Non-pigmented ciliary epithelial cell (primary cell): ENCODE measurements around the gene MRPL16.
A peak's percentile ranks its signal among the peaks of the same experiment; 100 is the strongest.
"Not testable (repeated sequence)": the region's sequence is repeated elsewhere in the genome, so short reads cannot be mapped to it uniquely, and the experiment has no call there.

Experiments used
- DNase-seq: peaks from one replicate; pipeline ENCODE4 v3.0.0-alpha.2; 2010; ENCODE audit warnings: low read depth

Gene MRPL16

DNA sequence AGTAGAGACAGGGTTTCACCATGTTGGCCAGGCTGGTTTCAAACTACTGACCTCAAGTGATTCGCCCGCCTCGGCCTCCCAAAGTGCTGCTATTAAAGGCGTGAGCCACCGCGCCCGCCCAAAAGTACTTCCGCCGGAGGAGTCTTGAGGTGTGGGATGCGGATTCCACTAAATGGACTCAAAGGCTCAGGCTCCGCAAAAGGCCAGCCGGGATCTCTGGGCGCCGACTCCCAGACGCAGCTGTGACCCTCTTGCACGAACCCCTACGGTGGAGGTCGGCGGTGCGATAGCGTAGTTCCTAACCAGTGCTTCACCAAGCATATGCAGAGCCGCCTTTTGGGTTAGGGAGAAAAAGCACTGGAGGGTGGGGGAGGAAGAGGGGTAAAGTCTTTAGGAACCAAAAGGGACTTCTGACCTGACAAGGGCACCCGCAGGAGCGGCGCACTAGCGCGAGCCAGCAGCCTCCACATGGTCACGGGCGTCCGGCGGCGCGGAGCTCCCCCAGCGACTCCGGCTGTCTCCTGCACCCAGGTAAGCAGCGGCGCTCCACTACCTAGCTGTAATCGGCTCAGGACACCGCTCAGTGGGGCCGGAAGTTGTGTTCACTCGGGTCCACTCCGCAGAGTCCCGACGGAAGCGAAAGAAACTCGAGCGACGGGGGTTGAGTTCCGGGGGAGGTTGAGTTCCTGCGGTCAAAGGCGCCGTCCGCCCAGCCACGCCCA lies at the start of gene MRPL16:
TSS of gene MRPL16 (minus strand) at position 590 of the 722 bp plus-strand sequence. CDS start at position 470, 120 bp downstream.
- peak; percentile 58 for DNase-seq

DNA sequence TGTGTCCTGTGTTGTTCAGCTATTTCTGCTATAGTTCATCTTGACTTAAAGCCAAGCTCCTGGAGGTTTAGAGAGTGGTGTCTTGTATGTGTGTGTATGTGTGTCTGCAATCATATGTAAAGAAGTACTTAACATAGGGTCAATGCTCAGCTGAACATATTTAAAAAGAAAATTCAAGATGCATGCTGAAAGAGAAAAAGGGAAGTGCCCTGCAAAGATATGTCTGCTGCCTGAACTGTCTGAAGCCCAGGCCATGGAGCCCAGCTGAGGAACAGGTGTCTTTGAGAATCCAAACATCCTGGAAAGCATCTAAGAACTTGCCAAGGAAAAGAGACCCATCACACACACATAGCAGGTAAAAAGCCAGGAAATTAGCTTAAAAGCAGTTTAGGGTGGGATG lies 49.1 kb upstream of the MRPL16 start:
- DNase-seq = no peak

DNA sequence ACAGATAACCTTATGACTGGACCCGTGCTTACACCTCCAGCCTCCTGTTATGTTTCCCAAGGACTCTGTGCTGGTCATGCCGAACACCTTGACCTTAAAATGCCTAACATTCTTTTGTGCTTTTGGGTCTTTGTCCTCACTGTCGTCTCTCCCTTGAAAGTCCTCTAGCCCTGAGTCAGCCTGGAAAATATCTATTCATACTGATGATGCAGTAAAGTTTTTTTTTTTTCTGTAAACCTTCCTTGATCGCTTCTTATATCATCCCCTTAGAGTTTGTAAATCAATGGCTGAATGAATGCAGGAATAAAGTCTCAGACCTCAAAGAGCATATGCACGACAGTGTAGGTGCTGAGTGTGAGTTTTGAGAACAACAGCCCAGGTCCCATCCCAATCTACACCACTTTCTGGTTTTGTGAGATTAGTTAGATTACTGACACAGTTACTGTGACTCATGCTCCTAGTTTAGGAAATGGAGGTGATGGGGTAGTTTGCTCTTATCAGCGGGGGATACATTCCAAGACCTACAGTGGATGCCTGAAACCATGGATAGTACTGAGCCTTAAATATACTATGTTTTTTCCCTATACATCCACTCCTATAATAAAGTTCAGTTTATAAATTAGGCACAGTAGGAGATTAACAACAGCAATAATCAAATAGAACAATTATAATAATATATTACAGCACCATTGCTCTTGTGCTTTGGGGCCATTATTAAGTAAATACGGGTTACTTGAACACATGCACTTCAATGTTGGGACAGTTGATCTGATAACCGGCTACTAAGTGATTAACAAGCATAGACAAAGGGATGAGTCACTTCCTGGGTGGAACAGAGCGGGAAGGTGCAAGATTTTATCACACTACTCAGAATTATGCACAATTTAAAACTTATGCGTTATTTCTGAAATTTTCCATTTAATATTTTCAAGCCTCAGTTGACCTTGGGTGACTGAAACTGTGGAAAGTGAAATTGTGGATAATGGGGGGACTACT lies 47.2 kb upstream of the MRPL16 start:
- no peak for DNase-seq

DNA sequence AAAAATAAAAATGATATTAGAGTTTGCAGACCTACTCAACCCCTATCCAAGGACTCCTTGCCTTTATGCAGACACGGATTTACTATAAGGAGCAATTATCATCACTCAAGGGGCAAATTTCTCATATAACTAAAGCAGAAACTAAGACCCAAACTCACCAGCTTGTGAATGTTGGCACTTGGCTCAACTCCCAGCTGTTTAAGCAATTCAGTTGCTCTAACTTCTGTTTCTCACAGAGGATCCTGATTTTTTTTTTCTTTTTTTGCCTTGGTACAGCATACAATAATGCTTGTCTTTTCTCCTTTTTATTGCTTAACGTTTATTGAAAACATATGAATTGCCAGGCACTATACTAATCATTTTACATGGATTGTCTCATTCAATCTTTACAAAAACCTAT lies 44.3 kb upstream of the MRPL16 start:
- DNase-seq = no peak

DNA sequence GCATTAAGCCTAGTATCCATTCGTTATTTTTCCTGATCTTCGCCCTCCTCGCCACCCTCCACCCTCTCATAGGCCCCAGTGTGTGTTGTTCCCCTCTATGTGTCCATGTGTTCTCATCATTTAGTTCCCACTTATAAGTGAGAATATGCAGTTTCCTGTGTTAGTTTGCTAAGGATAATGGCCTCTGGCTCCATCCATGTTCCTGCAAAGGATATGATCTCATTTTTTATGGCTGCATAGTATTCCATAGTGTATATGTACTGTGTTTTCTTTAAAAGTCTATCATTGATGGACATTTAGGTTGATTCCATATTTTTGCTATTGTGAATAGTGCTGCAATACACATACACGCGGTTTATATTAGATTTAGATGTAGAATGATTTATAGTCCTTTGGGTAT lies 40.8 kb upstream of the MRPL16 start:
- DNase-seq = not testable (repeated sequence)

DNA sequence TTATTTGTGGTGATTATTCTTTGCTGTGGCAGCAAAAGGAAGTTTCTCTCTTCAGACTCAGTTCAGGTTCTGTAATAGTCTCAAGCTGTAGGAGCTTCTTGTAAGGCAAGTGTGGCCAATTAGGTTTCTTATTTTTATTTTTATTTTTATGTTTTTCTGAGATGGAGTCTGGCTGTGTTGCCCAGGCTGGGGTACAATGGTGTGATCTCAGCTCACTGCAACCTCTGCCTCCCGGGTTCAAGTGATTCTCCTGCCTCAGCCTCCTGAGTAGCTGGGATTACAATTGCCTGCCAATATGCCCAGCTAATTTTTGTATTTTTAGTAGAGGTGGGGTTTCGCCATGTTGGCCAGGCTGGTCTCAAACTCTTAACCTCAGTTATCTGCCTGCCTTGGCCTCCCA lies 39.0 kb upstream of the MRPL16 start:
- not testable (repeated sequence) for DNase-seq

DNA sequence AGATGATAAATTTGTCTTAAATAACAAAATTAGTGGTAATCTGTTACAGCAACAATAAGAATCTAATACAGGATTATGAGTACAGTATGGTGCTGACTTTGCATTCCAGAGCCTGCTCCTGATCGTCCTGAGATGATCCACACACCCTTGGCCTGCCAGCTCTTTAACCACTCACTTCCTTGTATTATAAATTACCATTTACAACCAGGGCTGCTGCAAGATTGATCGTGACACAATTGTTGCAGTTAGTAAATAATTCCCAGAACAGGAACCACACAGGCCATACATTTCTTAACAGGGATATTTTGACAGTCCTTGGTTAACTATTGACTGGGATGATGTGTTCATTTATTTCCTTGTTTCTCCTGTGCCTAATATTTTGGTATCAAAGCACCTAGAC lies 38.6 kb upstream of the MRPL16 start:
- no peak for DNase-seq

DNA sequence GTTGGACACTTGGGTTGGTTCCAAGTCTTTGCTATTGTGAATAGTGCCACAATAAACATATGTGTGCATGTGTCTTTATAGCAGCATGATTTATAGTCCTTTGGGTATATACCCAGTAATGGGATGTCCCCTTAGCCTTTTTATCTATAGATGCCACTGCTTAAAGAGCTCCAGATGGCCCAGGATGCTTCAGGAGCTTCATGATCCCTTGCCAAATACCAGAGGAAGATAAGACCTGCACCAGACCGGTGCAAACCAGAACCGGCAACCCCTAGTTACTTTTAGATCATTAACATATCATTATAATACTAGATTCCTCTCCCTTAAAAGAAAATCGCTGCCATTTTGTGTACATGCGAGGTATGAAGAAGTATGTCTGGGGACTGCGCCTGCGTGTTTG lies 37.9 kb upstream of the MRPL16 start:
- DNase-seq = not testable (repeated sequence)

DNA sequence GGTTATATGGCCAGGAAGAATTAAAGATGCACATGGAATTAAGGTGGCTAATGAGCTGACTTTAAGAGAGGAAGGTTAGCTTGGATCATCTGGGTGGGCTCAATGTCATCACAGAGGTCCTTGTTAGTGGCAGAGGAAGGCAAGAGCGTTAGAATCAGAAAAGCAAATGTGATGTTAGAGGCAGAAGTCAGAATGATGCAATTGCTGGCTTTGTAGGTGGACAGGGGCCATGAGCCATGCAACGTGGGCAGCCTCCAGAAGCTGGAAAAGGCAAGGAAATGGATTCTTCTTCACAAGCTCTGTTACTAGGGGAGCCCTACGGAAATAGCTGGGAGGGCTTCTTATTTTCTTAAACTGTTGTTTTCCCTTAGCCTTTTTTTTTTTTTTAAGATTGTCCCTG lies 37.0 kb upstream of the MRPL16 start:
- no peak for DNase-seq

DNA sequence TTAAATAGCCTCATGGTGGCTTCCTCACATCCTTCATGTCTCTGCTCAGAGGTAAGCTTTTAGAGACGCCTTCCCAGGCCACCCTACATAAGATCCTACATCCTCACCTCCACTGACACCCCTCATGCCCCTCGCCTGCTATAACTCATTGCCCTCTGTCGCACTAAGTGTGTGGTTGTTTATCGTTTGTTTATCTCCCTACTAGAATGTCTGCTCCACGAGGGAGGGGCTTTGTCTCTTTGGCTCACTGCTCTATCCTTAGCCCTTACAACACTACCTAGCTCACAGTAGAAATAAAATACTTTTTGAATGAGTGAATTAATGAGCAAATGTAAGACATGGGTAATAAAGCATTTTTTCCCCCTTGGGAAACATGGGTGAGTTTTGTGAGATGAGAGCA lies 36.0 kb upstream of the MRPL16 start:
- DNase-seq = no peak

DNA sequence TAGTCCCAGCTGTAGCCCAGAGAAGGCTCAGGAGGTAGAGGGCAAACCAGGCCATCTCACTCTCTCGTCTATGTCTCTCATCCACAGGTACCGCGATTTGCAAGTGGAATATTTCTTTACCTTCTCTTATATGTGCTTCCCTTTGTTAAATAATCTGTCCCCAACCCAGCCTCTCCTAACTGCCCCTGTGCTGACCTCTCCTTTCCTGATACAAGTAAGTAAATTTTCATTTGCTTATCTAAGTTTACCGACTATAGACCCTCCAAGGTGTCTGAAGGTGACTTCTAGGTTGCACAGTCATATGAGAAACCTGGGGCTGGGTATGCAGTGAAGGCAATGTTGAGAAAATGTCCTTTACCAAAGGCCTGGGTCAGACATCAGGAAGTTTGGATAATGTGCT lies 34.8 kb upstream of the MRPL16 start, which contains the start of gene CBLIF:
TSS of gene CBLIF (minus strand) at position 101 of the 400 bp plus-strand sequence. CDS start at position 55, 46 bp downstream.
- no peak for DNase-seq

DNA sequence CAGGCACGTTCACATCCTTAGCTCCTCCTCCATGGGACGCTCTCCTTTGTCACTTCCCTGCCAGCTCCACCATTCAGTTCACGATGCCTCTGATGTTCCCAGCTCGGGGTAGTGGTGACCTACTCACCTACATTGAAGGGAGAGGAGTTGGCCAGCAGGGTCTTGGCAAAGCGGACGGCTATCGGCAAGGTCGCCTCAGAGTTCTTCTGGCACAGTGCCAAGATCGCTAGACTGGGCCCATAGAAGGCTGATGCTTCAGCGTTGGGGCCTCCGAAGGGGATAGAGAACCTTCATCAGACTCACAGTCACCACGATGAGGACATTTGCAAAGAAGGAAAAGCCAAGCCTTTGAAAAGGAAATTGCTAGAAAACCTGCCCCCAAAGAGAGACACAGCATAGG lies 31.7 kb upstream of the MRPL16 start:
- no peak for DNase-seq

DNA sequence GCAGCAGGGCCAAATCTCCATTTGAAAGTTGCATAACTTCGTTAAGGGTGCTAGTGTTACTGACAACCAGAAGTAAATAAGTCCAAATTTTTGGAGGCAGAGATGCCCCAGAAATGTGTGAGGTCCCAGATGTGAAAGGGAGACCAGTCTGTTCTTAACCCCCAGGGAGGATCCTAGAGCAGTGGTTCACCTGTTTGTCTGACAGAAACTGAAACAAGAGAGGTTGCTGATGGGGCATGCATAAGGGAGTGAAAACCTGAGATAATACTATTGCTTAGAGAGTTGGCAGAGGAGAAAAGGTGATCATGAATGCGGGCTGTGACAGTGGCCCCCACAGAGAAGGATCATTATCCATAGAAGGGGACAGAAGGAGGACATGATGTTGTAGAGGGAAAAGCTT lies 30.9 kb upstream of the MRPL16 start:
- DNase-seq = no peak

DNA sequence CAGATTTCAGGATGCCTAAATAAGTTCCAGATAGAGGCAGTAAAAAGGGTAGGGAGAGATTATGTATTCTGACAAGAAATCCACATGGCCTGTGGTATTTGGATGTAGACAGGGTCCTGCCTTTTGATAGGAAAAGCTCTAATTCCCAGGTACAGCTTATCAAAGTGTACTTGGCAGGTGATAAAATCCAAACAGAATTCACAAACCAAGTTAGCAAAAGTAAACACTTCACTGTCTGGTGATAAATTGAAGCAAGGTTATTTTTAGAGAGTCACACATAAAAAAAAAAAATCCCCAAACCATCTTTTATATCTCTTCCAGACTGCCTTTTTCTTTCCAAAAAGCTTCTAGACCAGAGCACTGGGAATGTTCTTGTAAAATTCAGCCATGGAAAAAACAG lies 29.0 kb upstream of the MRPL16 start:
- no peak for DNase-seq

DNA sequence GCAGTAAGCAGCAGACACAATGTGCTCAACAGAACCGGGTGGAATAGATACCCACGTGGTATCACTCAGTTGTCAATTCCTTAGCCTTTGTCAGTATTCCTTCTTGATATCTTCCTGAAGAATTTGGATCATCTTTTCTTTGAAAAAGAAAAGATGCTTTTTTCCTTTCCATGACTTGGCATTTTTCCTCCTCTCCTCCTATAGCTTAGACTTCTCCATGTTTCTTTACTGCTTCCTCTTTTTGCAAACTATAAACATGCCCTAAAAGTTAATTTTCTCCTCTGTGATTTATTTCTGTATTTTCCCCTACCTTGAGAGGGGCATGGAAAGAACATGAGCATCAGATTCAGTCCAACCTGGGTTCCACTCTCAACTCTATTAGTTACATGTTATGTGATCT lies 23.0 kb upstream of the MRPL16 start:
- no peak for DNase-seq

DNA sequence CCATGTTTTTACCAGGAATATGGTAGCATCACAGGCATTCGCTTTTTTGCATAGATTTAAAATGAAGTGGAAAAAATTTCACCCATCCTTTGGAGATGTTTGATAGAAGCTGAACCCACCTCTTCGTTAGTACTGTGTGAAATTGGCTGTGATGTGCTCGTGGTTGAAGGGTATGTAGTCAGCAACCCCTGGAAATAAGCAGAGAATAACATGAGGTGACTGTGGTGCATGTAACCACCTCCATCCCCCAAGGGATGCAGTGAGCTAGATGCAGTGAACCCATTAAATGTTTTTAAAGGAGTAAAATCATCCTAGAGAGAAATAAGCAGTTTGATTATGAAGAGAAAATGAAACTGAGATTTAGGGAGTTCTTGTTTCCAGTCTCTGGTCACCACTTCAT lies 18.8 kb upstream of the MRPL16 start:
- DNase-seq = no peak

DNA sequence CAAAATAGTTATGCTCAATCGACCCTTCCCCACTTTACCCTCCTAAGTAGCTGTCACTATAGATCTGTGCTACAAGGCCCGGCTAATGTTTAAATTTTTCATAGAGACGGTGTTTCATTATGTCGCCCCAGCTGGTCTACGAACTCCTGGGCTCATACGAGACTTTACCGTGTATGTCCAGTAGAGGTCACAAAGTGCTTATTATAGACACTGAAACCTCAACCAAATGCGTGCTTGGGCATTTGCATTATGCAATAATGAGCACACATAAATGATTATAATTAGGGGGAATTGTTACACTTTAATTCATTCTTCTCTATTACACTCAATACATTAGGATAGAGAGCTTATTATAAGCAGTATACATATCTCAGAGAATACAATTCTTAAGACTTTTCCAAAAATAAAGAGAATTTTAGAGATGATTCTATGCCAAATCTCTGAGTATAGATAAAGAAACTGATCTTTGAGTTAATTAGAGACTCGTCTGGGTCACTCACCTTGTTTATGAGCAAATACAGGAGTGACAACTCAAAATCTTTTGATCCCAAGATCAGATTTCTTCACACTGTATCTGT lies 12.5 kb upstream of the MRPL16 start:
- no peak for DNase-seq

DNA sequence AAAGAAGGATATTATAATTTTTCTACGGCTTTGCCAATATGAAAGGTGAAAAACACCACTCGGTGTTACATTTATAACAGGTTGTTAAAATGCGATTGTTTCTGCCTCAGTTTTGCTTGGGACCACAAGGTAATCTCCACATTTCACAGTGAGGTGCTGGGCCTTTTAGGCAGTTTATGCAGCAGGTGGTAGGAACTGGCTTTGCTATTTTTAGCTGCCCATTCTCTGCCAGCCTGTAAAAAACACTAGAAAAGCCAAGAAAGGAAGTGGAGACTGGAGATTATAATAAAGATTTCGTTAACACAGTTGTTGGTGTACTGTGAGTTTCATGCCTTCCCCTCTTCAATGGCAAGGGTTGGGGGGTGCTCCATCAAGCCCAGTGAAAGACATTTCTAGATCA lies 8.0 kb upstream of the MRPL16 start:
- no peak for DNase-seq

DNA sequence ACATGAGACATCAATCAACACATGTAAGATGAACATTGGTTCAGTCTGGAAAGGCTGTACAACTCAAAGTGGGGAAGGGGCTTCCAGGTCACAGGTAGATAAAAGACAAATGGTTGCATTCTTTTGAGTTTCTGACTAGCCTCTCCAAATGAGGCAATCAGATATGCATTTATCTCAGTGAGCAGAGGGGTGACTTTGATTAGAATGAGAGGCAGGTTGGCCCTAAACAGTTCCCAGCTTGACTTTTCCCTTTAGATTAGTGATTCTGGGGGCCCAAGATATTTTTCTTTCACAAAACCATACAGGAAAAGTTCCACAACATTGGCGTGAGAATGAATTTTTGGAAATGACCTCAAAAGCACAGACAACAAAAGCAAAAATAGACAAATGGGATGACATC lies 5.9 kb upstream of the MRPL16 start:
- not testable (repeated sequence) for DNase-seq

DNA sequence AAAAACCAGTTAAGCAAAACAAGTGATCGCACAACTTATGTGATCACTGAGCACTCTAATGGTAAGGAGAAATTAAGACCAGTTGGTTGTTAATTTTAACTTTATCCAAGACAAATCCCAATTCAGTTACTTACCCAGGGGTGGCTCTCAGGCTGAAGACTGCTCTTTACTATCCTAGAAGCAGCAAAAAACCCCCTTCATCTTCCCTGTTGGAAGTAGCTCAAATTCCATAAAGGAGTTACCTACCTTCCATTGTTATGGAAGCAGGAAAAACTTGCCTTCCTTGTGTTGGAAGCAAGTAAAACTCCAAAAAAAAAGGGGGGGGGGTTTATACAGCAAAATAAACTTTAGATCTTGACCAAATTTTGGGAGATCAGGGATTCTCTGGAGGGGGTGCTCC lies 5.2 kb upstream of the MRPL16 start:
- DNase-seq = no peak

DNA sequence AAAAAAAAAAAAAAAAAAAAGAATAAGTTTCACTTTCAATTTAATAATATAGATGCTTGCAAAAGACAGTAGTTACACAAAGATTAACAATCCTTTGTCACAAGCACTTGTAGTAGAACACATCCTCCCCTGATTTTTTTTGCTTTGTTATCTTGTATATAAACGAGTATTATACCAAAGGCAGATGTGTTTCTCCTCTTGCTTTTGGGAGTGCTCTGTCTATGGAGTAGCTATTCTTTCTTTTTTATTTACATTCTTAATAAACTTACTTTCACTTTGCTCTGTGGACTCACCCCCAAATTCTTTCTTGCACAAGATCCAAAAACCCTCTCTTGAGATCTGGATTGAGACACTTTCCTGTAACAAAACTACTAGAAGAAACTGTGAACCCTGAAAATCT lies 3.4 kb upstream of the MRPL16 start:
- DNase-seq = no peak

DNA sequence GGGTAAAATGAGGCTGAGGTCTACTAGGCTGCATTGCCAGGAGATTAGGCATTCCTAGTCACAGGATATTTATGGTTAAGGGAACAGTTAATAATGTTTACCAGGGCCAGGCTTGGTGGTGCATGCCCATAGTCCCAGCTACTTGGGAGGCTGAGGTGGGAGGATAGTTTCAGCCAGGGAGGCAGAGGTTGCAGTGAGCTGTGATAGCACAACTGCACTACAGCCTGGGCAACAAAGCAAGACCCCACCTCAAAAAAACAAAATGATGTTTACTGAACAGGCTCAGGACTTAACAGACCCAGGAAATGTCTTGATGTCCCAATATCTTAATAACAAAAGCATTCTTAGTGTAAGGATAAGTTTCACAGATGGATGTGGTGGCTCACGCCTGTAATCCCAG lies 2.8 kb upstream of the MRPL16 start:
- DNase-seq = no peak

DNA sequence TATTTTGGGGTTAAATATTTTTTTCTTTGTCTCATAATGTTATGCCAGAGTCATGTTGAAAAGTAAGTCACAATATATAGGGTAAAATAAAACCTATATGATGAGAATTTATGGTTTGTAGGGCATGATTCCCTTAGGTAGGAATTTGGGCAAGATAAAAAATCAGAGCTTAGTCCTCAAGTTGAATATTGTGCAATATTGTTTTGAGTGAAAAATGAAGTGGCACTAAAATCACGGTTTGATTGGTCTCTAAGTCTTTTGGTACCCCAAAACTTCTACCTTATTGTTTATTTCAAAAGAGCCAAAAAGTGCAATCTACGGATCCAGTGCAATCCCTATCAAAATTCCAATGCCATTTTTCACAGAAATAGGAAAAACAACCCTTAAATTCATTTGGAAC lies 1.6 kb upstream of the MRPL16 start:
- no peak for DNase-seq
